Nephron progenitor cell (in vitro differentiated cells): ENCODE results near the gene BRAF.
A peak's percentile ranks its signal among the peaks of the same experiment; 100 is the strongest.

Experiments used
- DNase-seq: peaks from one replicate; pipeline ENCODE4 v3.0.0; 2021
- H3K27ac Mint-ChIP-seq: 2 replicates; pipeline ENCODE4 v1.8.0; 2021; ENCODE audit warnings: mild to moderate bottlenecking, moderate library complexity, mixed read lengths
- H3K27me3 Mint-ChIP-seq: 2 replicates; pipeline ENCODE4 v1.8.0; 2021; ENCODE audit warnings: mild to moderate bottlenecking, low read depth, mixed read lengths; ENCODE audit not compliant: poor library complexity
- H3K36me3 Mint-ChIP-seq: 2 replicates; pipeline ENCODE4 v1.8.0; 2021; ENCODE audit warnings: low read depth, mixed read lengths
- H3K4me1 Mint-ChIP-seq: 2 replicates; pipeline ENCODE4 v1.8.0; 2021; ENCODE audit warnings: mixed read lengths
- H3K4me3 Mint-ChIP-seq: 2 replicates; pipeline ENCODE4 v1.8.0; 2021; ENCODE audit warnings: mild to moderate bottlenecking, moderate library complexity, mixed read lengths
- H3K9me3 Mint-ChIP-seq: 2 replicates; pipeline ENCODE4 v1.8.0; 2021; ENCODE audit warnings: mild to moderate bottlenecking, moderate library complexity, mixed read lengths
- TF ChIP-seq, protein P1 (sequence below): fragments of 200-600 bp; sonication (generic); IDR thresholded peaks from 2 replicates; pipeline ENCODE4 v1.5.0; 2021; ENCODE audit warnings: antibody characterized with exemption

The BRAF gene

GRCh38 chr7:140732416-140732815 lies 192.3 kb downstream of the BRAF start:
- Mint-ChIP-seq H3K27me3 (peaks cover 7% of the 10 kb centered on the region), H3K27ac (no peak overlapping the region), H3K9me3 (no peaks in the 10 kb centered on the region), H3K4me3 (no peak overlapping the region), H3K36me3 (peaks cover 57% of the 10 kb centered on the region), H3K4me1 (no peaks in the 10 kb centered on the region)
- TF ChIP-seq, protein P1, sequence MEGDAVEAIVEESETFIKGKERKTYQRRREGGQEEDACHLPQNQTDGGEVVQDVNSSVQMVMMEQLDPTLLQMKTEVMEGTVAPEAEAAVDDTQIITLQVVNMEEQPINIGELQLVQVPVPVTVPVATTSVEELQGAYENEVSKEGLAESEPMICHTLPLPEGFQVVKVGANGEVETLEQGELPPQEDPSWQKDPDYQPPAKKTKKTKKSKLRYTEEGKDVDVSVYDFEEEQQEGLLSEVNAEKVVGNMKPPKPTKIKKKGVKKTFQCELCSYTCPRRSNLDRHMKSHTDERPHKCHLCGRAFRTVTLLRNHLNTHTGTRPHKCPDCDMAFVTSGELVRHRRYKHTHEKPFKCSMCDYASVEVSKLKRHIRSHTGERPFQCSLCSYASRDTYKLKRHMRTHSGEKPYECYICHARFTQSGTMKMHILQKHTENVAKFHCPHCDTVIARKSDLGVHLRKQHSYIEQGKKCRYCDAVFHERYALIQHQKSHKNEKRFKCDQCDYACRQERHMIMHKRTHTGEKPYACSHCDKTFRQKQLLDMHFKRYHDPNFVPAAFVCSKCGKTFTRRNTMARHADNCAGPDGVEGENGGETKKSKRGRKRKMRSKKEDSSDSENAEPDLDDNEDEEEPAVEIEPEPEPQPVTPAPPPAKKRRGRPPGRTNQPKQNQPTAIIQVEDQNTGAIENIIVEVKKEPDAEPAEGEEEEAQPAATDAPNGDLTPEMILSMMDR, result no peak
- no peak for DNase-seq

DNA sequence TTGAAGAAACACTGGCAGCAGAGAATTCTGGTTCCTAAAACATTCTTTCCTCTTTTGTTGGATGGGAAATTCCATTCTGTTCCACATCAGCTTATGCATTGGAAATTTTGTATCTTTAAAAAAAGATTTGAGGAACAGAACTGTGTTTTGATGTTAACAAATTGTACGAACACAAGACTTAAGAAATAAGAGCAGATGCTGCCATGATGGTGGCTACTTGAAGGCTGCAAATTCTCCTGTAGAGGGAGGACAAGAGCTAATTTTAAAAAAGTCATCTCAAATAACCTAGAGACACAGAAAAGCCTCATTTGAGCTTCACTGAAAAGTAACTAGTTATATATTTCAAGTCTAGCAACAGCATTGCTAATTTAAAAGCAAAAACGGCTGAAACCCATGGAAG lies 198.4 kb downstream of the BRAF start:
- Mint-ChIP-seq H3K27me3 (peaks cover 5% of the 10 kb centered on the region), H3K36me3 (peaks cover 32% of the 10 kb centered on the region), H3K4me3 (no peak overlapping the region), H3K9me3 (no peaks in the 10 kb centered on the region), H3K27ac (peak overlapping the region; percentile 68), H3K4me1 (peaks cover 19% of the 10 kb centered on the region)
- no peak for DNase-seq
- TF ChIP-seq, protein P1, result peak; percentile 37

DNA sequence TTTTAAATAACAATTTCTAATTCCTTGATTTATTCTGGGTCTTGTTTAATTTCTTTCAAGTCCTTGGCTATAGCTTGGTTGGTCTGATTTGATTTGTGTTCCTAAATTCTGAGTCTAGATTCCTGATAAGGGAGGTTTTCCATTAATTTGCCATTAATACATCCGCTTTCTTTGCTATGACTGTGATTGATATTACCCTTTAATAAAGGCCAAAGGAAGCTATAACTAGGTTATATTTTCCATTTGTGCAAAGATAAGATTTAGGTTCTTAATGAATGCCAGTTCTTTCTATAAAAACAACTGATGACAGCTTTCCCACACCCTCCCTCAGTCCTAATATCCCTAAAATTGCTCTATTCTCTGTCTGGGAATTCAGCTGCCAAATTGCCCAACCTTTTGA lies 200.0 kb downstream of the BRAF start:
- TF ChIP-seq, protein P1, result no peak
- Mint-ChIP-seq H3K27me3 (no peaks in the 10 kb centered on the region), H3K4me3 (no peak overlapping the region), H3K4me1 (peaks cover 25% of the 10 kb centered on the region), H3K9me3 (no peaks in the 10 kb centered on the region), H3K27ac (no peak overlapping the region), H3K36me3 (peaks cover 19% of the 10 kb centered on the region)
- no peak for DNase-seq

DNA sequence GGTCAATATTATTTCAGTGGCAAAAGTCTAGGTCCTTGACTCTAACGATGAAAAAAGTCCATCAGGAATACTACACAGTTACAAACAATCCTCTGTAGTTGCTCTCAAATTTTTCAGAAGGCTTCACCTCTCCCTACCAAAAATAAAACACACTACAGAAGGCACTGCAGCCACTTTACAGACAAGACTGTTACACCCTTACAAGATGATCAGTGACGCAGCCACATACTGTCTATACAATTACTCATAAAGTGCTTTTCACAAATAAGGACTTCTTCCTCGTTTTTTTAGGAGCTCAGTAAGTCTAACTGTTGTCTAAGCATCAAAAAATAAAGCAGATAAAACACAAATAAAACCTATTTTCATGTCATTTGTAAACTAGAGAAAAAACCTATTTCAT lies 201.2 kb downstream of the BRAF start:
- DNase-seq, result no peak
- H3K4me3 Mint-ChIP-seq, result no peak overlapping the region
- H3K4me1 Mint-ChIP-seq, result peaks cover 37% of the 10 kb centered on the region
- TF ChIP-seq, protein P1, result no peak
- no peaks in the 10 kb centered on the region for H3K9me3 Mint-ChIP-seq
- H3K27ac Mint-ChIP-seq, result no peak overlapping the region
- H3K27me3 Mint-ChIP-seq, result no peaks in the 10 kb centered on the region
- peaks cover 16% of the 10 kb centered on the region for H3K36me3 Mint-ChIP-seq

- H3K27me3 Mint-ChIP-seq, result no peaks in the 10 kb centered on the region
- TF ChIP-seq, protein P1, result no peak
- H3K4me1 Mint-ChIP-seq, result peaks cover 39% of the 10 kb centered on the region
- peaks cover 16% of the 10 kb centered on the region for H3K36me3 Mint-ChIP-seq
- H3K9me3 Mint-ChIP-seq, result no peaks in the 10 kb centered on the region
- no peak overlapping the region for H3K4me3 Mint-ChIP-seq
- H3K27ac Mint-ChIP-seq, result no peak overlapping the region
- no peak for DNase-seq
Observed at GRCh38 chr7:140723006-140723405, 201.7 kb downstream of the BRAF start.

DNA sequence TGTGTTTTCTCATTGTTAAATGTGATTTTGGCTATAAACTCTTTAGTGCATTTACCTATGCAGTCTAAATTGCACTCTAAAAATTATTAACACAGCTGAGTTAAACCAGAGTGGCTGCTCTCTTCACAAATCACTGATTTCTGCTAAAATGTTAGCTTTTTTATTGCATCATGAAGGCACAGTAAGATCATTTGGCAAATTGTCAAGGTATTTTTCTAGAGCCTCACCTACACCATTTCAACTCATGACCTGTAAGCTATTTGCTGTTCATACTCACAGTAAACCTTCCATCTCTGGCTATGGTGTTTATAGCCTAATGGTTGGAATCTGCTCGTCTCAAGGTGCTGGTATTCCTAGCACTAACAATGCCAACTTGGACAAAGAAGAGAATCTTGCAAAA lies 202.5 kb downstream of the BRAF start:
- no peak overlapping the region for H3K4me3 Mint-ChIP-seq
- no peak overlapping the region for H3K27ac Mint-ChIP-seq
- H3K4me1 Mint-ChIP-seq, result peaks cover 41% of the 10 kb centered on the region
- peaks cover 16% of the 10 kb centered on the region for H3K36me3 Mint-ChIP-seq
- DNase-seq, result no peak
- H3K9me3 Mint-ChIP-seq, result no peaks in the 10 kb centered on the region
- TF ChIP-seq, protein P1, result no peak
- H3K27me3 Mint-ChIP-seq, result no peaks in the 10 kb centered on the region
